ENCODE data around the gene AOPEP.
"Not testable (repeated sequence)": the region's sequence is repeated elsewhere in the genome, so short reads cannot be mapped to it uniquely, and the experiment has no call there.

AOPEP gene

DNA sequence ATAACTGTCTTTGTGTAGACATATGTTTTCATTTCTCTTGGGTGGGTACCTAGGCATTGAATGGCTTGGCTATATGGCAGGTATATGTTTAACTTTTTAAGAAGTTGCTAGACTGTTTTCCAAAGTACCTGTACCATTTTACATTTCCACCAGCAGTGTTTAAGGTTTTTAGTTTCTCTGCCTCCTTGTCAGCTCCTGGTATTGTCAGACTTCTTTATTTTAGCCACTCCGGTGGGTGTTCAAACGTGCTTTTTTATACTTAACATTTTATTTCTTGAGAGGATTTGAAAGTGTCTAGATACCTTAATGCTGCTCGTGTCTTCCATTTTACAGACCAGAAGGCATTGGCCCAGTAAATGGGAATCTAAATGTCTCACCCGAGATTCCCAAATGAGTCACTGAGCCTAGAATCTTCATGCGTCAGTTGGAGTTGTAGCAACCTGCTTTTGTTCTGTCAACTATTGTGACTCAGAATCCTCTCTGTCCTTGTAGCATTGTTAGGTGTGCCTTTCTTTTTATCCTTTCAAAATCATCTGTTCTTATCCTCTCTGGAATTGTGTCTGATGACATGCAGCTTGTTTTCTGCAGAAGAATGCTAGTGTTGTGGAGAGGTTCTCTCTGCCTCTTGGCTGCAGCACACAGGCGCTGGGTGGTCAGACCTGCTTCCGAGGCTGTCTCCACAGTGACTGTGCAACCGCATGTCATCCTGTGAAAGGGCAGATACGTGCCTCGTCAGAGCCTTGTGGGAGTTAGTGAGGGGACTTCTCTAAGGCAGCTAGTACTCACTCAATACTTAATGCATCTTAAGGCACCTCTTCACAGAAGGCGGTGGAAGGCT lies 291.8 kb downstream of the AOPEP start:
- DNase-seq (ENCODE audit: low read depth): no peak

DNA sequence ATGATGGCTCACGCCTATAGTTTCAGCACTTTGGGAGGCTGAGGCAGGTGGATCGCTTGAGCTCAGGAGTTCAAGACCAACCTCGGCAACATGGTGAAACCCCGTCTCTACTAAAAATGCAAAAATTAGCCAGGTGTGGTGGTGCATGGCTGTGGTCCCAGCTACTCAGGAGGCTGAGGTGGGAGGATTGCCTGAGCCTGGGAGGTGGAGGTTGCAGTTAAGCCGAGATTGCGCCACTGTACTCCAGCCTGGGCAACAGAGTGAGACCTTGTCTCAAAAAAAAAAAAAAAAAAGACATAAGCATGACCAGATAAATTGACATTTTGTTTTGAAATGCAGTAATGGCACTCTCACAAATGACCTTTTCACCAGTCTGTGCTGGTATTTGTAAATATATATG lies 294.1 kb downstream of the AOPEP start:
- not testable (repeated sequence) for DNase-seq (ENCODE audit: low read depth)

DNA sequence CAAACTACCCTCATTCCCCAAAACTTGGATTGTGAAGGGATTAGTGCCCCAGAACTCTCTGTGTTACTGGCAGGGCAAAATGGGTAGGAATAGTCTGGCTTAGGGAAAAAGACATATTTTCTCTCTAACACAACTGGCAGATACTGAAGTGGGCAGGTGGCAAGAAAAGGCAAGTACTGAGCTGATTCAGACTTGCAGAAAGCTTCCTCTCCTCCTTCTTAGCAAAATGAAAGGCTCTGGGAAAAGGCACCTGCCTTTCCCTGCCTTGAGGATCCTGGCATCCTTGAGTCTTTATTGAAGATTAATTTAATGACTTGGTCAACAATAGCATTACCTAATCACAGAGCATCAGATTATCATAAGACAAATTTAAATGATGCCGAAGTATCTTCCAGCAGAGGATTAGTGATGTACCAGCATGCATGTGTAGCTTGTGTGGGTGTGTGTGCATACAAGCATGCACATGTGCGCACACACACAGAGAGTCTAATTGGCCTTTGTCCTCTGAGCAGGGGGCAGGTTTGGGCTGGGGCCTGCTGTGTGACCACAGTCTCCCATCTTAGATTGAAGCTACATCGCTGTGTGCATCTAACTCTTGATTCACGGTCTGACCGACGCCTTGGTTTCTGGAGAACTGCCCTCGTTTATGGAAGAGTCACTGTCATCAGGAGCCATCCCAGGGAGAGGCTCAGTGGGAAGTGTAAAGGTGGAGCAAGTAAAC lies 294.8 kb downstream of the AOPEP start:
- DNase-seq (ENCODE audit: low read depth): no peak

DNA sequence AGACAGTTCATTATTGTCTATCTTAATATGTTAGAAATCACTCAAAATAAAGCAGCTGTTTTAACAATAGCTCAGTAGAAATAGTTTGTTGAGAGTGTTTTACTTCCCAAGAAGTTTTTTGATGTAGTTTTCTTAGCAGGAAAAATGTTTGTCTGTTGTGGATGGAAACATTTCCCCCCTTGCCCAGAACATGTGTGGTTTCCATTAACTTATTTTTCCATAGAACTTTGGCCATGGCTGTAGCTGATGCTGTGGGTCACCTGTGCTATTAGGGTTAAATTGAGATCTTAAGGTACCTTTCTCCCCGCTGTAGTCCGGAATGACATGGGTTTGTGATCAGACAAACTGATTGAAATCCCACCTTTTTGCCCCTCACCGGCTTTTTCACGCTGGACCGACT lies 296.2 kb downstream of the AOPEP start:
- no peak for DNase-seq (ENCODE audit: low read depth)

DNA sequence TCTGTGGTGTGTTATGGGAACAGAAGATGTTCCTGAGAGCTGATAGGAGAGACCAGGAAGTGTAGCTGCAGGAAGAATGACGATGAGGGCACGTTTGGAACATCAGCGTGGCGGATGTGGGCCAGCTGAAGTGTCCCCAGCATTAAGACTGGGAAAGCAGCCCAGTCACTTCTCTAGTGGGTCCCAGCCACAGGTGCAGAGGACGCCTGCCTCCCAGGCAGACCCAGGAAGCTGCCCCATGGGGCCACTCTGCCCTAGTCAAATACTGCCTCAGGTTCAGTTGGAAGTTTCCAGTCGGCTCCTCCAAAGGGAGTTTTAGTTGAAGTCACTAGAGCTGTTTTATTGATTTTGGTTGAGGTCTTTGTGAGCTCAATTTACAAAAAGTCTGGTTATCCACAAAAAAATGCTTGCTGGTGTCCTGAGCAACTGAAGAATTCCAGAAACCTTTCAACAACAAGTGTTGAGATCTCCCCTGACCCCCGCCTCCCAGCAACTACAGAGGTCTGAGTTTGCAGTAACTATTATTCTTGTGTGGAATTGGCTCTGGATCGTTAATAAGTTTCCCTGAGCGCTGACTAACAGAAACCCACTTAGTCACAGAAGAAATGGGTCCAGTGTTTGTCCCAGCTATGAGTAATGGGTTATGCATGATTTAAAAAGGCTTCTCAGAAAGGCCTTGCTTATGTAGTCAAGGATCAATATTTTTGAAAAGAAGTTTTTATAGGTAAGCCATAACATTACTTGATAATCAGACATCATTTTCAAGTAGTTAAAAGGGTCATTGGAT lies 296.9 kb downstream of the AOPEP start:
- DNase-seq (ENCODE audit: low read depth): no peak

DNA sequence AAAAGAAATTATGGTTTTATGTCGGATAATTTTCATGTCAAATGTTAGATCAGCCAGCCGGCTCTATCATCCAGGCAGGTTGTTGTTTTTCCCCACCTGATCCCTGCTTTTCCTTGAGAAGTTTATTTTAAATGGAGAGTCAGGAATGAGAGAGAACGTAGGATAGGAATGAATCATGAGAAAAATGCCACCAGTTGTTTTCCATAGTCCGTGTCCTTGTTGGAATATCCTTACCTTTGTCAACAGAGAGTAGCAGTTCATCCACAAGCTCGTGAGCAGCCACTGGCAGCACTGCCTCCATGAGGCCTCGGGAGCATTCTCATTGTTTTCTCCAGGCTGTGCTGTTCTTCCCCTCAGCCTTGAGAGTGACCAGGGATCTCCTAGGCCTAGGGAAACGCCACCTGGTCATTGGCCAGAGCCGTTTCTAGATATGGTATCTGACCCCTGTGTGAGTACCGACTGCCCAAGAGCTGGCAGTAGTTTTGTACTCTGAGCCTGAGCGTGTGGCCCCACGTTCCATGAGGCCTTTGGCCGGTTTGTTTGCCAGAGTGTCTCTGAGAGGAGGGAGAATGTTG lies 297.7 kb downstream of the AOPEP start:
- no peak for DNase-seq (ENCODE audit: low read depth)

DNA sequence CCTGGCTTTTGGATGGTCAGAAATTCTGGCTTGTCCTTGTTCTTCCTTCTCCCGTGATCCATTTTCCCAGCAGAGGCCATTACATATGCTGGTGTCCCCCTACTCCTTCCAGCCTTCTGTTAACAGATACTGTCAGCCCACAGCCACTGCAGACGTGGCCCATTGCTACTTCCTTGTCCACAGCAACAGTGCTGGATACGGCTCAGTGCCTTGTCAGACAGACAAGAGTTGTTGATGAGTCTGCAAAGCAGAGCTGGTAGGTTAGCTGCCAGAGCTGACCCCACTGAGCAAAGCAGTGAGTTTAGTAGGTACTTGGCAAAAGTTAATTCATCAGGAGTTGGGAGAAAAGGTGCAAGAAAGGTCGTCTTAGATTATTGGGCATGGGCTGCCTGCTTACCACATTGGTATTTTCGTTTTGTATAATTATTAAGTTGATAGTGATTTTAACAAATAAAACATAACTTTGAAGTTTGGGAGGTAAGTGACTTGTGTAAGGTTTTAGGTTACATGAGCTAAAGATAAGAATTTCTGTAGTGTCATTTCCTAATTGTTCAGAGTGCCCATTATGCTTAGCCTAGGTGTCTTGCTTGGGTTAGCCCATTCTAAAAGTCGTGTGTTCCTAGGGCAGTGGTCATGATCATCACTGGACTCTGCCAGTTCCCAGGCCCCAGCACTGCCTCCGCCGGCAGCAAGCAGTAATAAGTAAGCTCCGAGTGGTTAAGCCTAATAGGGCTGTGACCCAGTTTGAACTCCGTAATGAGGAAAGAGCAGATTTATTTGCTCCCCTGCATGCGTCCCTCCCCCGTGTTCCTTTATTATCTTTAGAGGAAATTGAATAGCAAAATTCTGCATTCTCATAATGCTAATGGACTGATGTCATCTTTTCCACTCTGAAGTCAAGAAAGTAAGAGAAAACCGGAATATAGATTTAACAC lies 299.0 kb downstream of the AOPEP start:
- DNase-seq (ENCODE audit: low read depth): no peak

DNA sequence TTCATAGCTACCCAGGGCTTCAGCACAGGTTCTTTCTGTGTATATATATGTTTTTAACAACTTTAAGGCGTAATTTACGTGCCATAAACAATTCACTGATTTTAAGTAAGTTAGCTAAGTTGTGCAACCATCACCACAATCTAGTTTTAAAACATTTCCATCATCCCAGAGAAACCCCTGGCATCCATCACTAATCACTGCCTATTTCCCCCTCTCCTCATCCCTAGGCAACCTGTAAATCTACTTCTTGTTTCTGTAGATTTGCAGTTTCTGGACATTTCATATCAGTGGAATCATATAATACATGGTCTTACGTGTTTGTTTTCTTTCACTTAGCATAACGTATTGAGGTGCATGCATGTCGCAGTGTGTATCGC lies 299.6 kb downstream of the AOPEP start:
- DNase-seq (ENCODE audit: low read depth): no peak

DNA sequence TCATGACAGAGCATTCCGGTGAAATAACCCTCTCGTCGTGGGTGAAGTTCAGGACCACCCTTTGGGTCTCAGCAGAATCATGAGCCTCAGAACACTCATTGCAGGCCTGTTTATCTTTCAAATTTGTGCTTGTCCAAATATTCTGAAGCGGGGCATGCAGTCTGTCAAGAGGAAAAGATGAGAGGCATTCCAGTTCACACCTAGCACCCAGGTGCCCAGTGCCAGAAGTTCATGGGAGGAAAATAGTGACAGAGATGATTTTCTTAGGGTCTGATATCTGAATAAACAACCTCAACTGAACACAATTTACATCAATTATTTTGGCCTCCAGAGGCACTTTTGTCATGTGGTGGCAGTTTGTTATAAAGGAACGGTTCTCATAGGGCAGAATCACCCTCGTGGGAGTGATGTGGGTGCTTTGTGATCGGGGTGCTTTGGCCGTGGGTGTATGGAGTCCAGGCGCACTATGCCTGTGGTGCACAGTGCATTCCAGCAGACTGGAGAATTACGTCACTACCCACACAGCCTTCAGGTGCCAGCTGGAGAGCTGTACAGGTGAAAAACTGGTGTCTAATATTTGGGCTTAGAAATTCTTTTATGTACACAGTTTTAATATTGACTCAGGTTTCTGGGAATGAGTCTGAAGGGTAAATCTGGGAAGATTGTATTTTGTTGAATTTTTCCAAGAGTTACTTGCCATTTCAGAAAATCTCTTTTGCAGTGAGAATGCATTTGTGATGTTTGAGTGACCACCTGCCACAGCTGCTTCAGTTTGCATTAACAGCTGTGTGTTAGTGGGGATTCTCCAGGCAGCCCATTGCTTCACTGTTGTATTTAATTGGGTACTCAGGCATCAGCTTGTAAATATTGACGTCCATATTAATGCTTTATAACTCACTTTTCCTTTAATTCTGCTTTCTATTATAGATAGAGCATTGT lies 301.7 kb downstream of the AOPEP start:
- DNase-seq (ENCODE audit: low read depth): no peak

DNA sequence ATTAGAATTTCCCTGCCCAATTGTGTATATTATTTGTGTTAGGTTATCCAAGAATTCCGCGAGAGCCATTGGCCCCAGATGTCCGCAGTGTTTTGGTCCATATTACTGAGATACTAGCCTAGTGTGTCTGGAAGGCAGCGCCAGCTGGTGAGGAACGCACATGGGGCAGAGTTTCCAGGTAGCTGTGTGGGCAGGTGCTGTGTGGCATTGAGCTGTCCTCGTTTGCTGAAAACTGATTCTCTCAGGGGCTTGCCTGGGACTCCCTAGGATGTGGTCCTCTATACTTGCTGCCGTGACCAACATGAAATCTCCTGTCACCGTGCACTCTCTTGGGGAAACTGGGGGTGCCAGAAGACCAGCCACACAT lies 302.3 kb downstream of the AOPEP start:
- DNase-seq (ENCODE audit: low read depth): no peak

DNA sequence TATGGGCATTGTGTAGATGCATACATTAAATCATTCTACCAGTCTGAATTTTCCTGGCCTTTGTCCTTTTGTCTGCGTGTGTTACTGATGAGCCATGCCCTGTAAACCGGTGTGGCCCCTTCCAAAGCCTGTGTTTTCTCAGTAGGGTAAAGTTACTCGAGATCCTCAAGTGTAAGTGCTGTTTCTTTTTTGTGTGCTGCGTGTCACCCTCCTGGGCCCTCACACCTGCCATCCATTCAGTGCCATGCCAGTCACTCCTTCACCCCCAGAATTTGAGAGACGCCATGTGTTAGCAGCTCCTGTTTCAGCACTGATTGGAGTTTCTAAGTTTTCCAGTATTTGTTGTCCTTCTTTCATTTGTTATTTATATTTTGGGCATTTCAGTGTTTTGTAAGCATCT lies 302.8 kb downstream of the AOPEP start:
- no peak for DNase-seq (ENCODE audit: low read depth)

DNA sequence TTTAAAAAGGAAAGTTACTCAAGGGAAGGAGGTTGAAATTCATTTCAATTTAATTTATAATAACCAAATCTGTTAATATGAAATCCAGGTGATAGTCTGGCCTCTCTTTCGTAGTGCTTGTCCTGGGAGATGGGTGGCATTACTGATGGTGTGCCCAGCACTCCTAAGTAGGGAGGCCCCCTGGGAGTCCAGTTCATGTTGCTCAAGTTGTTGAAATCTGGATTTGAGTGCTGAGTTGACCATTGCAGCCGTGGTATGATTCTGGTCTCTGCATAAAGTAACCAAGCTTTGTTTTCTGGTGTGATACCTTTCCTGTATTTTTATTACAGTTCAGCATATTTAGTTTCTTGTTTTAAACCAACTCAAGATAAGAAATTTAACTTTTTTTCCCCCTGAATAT lies 303.2 kb downstream of the AOPEP start:
- DNase-seq (ENCODE audit: low read depth): no peak

DNA sequence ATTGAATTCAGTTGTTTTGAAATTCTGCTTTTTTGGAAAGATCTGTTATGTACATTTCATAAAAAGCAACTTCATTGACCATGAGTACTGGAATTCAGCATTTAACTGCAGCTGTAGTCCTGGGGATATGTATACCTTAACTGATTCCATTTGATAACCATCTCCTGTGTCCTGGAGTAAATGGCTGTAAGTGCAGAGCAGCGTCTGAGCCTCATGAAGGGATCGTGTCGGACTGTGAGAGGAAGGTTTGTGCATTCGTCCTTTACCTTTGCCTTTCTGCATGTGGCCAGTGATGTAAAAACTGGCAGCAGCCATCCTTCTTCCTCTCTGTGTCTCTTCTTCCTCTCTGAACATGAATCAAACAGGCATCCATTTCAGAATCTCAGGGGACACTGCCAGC lies 303.8 kb downstream of the AOPEP start:
- DNase-seq (ENCODE audit: low read depth): no peak

DNA sequence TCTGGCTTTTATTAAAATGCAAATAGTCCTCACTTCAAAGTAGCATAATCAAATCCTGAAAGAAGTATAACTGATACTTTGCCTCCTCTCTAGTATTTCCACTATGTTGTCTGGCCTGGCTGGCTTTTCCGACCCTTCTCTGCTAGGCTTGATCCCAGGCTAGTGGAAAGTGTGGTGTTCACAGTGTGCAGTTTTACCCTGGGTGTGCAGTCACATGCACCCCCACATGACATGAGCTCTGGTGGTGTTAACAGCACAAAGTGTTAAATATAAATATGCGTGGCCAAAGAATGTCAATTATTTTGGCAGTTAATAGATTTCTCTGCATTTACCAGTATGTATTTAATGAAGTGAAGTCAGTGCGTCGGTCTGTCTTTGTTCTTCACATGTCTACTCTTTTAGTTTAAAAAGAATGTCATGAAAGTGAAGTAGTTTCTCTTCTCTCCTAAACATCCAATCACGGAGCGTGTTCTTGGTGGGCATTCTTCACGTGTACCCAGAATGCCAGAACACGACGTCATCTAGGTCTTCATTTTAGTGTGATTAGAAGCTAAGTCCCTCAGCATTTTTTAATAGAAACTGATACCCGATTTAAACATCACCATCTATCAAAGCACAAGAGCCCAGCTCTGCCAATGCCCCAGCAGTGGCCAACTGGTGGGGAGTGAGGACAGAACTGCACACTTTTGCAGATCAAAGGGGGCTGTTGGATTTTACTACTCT lies 304.6 kb downstream of the AOPEP start:
- DNase-seq (ENCODE audit: low read depth): no peak

DNA sequence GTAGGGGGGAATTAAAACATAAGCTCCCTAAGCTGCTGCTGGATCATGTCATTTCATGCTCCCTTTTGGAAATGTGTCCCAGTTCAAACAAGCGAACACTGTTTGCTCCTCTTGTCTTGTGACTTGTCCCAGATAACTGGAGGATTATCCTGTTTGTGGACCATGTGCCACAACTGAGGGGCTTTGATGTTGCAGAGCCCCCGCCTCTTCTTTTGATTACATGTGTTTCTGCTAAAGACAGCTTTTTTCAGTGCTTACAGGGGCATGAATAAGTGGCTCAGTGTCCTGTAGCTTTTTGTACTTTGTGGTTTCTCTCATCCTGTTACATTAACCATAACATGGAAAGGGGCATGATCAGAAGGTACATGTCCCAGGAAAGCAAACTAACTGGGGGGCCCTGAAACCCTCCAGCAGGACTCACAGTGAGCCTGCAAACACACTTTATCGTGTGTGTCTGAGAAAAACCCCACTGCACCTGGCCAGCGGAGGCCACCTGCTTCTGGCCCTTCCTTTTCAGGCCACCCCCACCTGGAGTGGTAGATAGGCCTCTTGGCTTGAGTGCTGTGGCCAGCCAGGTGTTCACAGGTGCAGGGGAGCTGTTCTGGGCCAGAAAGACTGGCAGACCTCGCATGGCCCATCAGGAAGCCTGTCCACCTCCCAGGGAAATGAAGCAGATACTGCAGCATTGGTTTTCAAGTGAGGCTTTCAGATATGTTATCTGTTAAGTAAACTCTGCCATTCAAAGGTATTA lies 305.4 kb downstream of the AOPEP start:
- DNase-seq (ENCODE audit: low read depth): no peak

DNA sequence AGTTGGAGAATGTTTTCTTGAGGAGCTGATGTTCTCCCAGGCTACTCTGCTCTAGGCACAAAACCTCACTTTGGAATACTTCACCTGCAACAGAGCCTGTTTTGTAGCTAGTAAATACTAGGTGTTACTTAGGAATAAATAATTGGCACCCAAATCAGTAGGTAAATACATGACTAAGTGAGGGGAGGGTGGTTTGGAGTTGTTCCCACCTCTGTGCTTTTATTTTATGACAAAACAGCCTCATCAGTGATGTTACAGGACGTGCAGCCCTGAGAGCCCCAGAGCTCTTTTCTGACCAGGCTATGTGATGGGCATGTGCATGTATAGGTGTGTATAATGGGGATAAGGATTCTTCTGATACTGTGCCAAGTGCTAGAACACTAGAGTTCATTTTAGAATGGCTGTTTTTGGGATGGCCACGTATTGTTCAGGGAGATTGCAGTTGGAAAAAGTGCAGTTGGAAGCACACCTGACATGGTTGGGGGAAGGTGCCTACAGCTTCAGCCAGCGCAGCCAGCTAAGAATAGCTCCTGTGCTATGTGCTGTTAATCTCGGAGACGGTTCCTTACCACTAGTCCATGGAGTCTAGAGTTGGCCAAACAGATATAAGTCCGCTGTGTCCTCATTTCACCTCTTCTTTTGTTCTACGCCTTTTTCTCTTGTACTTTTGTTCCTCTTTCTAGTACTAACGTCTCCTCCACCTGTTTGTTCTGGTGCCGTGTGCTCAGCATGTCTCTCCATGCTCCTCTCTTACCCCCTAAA lies 306.3 kb downstream of the AOPEP start:
- DNase-seq (ENCODE audit: low read depth): no peak

DNA sequence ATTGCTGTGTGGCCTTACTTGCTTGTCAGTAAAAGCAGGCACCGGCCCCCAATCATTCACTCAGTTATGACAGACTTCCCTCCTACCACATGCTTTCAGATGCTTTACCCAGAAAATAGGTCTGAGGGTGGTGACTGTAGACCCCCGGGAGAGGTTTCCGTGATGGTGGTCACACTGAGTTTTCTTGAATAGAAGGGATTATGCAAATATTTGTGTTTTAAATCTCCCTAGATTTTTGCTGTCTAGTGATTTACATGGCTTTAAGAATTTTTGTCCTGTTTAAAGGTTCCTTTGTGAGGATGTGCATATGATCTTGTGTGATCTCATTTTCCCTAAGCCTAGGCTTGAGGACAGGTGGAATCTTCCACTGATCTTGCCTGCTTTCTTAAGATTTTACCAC lies 309.3 kb downstream of the AOPEP start:
- DNase-seq (ENCODE audit: low read depth): no peak

DNA sequence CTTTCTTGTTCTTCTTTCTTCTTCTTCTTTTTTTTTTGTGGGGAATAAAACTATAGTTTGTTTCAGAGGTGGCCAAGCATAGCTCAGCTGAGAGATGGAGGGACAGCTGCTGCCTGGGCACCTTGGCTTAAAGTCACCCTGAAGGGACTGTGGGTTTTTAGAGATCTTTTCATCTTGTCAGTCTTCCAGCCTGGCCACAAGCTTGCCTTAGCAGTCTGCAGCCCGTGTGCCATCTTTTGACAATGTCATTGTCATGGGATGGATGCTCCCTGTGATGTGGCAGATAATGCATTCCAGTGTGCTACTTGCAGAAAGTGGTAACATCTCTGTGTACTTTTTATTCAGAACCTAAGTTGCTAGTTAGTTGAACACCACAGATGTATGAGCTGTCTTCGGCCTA lies 310.2 kb downstream of the AOPEP start:
- DNase-seq (ENCODE audit: low read depth): no peak

Measured in stimulated activated CD4-positive, alpha-beta T cell treated with anti-CD3 and anti-CD28 coated beads, Interleukin-2, amount 100 ng/mL, for 4 hours (primary cell).